HG03196 (cell line): ENCODE results near the gene COL5A3.
"Not testable (repeated sequence)": the region's sequence is repeated elsewhere in the genome, so short reads cannot be mapped to it uniquely, and the experiment has no call there.

Experiments used
- ATAC-seq: cut with Tn5 transposase; IDR thresholded peaks from one replicate; pipeline ENCODE4 v1.9.1; 2021; ENCODE audit not compliant: unreplicated experiment

COL5A3 gene

GRCh38 chr19:10010247-10010691 is at the start of gene COL5A3:
TSS of gene COL5A3 (minus strand) at chr19:10010504. CDS start at chr19:10010385, 119 bp downstream.
- ATAC-seq = no peak

GRCh38 chr19:10052602-10053360 is 42.5 kb upstream of the COL5A3 start:
- no peak for ATAC-seq

- no peak for ATAC-seq
Measured at GRCh38 chr19:10049626-10050025, 39.3 kb upstream of the COL5A3 start.

GRCh38 chr19:10045371-10045770 is 35.1 kb upstream of the COL5A3 start:
- ATAC-seq = no peak

- no peak for ATAC-seq
Measured at GRCh38 chr19:10044390-10044789, 34.1 kb upstream of the COL5A3 start.

- no peak for ATAC-seq
Measured at GRCh38 chr19:10043286-10043927, 33.1 kb upstream of the COL5A3 start.

- ATAC-seq = no peak
Measured at GRCh38 chr19:10037809-10038208, 27.5 kb upstream of the COL5A3 start.

GRCh38 chr19:10037367-10037766 is 27.1 kb upstream of the COL5A3 start:
- ATAC-seq = no peak

- no peak for ATAC-seq
Measured at GRCh38 chr19:10036601-10037071, 26.3 kb upstream of the COL5A3 start.

- no peak for ATAC-seq
Measured at GRCh38 chr19:10033614-10034013, 23.3 kb upstream of the COL5A3 start.

- no peak for ATAC-seq
Measured at GRCh38 chr19:10027158-10027997, 17.1 kb upstream of the COL5A3 start.

GRCh38 chr19:10026744-10027143 is 16.4 kb upstream of the COL5A3 start:
- no peak for ATAC-seq

- ATAC-seq = not testable (repeated sequence)
Measured at GRCh38 chr19:10023096-10023495, 12.8 kb upstream of the COL5A3 start.

- no peak for ATAC-seq
Measured at GRCh38 chr19:10021863-10022262, 11.6 kb upstream of the COL5A3 start.

GRCh38 chr19:10021446-10021845 is 11.1 kb upstream of the COL5A3 start:
- no peak for ATAC-seq

GRCh38 chr19:10020851-10021250 is 10.5 kb upstream of the COL5A3 start:
- no peak for ATAC-seq

- ATAC-seq = no peak
Measured at GRCh38 chr19:10019246-10019645, 8.9 kb upstream of the COL5A3 start.

GRCh38 chr19:10018786-10019185 is 8.5 kb upstream of the COL5A3 start:
- ATAC-seq = no peak

GRCh38 chr19:10018263-10018662 is 8.0 kb upstream of the COL5A3 start:
- ATAC-seq = no peak

GRCh38 chr19:10013834-10014618 is 3.7 kb upstream of the COL5A3 start:
- ATAC-seq = no peak

- no peak for ATAC-seq
Measured at GRCh38 chr19:10013316-10013715, 3.0 kb upstream of the COL5A3 start, which contains the start of gene RDH8. TSS of gene RDH8 (plus strand) at chr19:10013483. CDS start at chr19:10013498, 15 bp downstream.
